SK-N-MC (cell line): ENCODE data around the gene CARD9.

Experiments
- DNase-seq: peaks from one replicate; pipeline ENCODE4 v3.0.0-alpha.2; 2011; ENCODE audit warnings: low read depth, low spot score
- H3K27ac ChIP-seq: fragments of 200-600 bp; sonication (generic); 2 replicates; pipeline ENCODE4 v1.5.1; 2016; ENCODE audit warnings: mixed run types
- H3K36me3 ChIP-seq: fragments of 200-600 bp; sonication (generic); 2 replicates; pipeline ENCODE4 v1.6.1; 2017; ENCODE audit warnings: antibody characterized with exemption, low read length, mixed read lengths; ENCODE audit not compliant: insufficient read depth
- H3K4me3 ChIP-seq: fragments of 200-600 bp; sonication (generic); 2 replicates; pipeline ENCODE4 v1.5.1; 2016
- H3K9ac ChIP-seq: fragments of 200-600 bp; sonication (generic); 2 replicates; pipeline ENCODE4 v1.8.0; 2017; ENCODE audit warnings: mixed run types, mixed read lengths; ENCODE audit not compliant: insufficient read length
- H3K9me3 ChIP-seq: fragments of 200-600 bp; sonication (generic); 2 replicates; pipeline ENCODE4 v1.6.1; 2017; ENCODE audit warnings: low read depth, mild to moderate bottlenecking, antibody characterized with exemption, low read length, moderate library complexity, mixed read lengths
- EZH2 ChIP-seq: fragments of 200-600 bp; sonication (generic); IDR thresholded peaks from one replicate; pipeline ENCODE4 v1.6.1; 2017; ENCODE audit warnings: antibody characterized with exemption
- FOXP2 ChIP-seq: optimal IDR thresholded peaks from 2 replicates; pipeline ENCODE3; 2011; ENCODE audit warnings: mild to moderate bottlenecking, moderate library complexity; ENCODE audit not compliant: insufficient read depth; ENCODE audit errors: extremely low read length, control extremely low read depth
- POLR2AphosphoS5 ChIP-seq: IDR thresholded peaks from 2 replicates; pipeline ENCODE4 v1.6.1; 2012; ENCODE audit warnings: mild to moderate bottlenecking, low read depth, low read length, borderline replicate concordance

CARD9 gene

DNA sequence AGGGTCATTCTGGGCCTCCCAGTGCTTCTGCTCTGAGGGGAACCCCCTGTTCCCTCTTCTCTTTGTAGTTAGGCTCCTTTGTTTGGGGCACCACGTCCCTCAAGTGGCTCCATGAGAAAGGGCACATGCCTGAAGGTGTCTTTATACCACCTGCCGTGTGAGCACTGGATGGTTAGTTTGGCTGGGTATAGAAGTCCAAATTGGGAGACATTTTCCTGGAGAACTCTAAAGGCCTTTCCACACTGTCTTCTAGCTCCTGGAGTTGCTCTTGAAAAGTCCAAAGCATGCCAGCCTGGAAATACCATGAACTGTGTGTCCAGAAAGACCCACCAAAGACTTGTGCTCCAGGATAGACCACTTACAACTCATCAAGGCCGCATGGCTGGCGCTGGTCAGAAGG is 58.5 kb downstream of the CARD9 start:
- no peaks in the 10 kb centered on the region for H3K36me3 ChIP-seq
- H3K27ac ChIP-seq, result no peak overlapping the region
- no peak for DNase-seq
- no peak overlapping the region for H3K9ac ChIP-seq
- no peaks in the 10 kb centered on the region for H3K9me3 ChIP-seq
- H3K4me3 ChIP-seq, result no peak overlapping the region
- TF ChIP-seq POLR2AphosphoS5, result no peak
- no peak for TF ChIP-seq FOXP2
- no peak for TF ChIP-seq EZH2

DNA sequence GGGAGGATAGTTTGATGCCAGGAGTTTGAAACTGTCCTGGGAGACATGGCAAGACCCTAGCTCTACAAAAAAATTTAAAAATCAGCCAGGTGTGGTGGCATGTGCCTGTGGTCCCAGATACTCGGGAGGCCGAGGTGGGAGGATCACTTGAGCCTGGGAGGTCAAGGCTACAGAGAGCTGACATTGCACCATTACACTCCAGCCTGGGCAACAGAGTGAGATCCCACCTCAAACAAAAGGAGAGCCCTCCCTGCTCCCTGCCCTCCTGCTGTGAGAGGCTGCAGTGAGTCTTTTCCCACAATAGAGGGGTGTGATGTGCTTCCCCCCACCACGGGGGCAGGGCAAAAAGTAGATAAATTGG is 59.4 kb downstream of the CARD9 start:
- DNase-seq, result no peak
- H3K4me3 ChIP-seq, result no peak overlapping the region
- H3K27ac ChIP-seq, result no peak overlapping the region
- H3K36me3 ChIP-seq, result no peaks in the 10 kb centered on the region
- TF ChIP-seq POLR2AphosphoS5, result no peak
- no peak for TF ChIP-seq FOXP2
- H3K9me3 ChIP-seq, result no peaks in the 10 kb centered on the region
- no peak overlapping the region for H3K9ac ChIP-seq
